ENCODE data around the gene CEP112.

Gene CEP112

GRCh38 chr17:65985571-65985970 is 206.4 kb downstream of the CEP112 start:
- no peak for DNase-seq (ENCODE audit: low read depth)

GRCh38 chr17:65984299-65984698 is 207.6 kb downstream of the CEP112 start:
- no peak for DNase-seq (ENCODE audit: low read depth)

DNA sequence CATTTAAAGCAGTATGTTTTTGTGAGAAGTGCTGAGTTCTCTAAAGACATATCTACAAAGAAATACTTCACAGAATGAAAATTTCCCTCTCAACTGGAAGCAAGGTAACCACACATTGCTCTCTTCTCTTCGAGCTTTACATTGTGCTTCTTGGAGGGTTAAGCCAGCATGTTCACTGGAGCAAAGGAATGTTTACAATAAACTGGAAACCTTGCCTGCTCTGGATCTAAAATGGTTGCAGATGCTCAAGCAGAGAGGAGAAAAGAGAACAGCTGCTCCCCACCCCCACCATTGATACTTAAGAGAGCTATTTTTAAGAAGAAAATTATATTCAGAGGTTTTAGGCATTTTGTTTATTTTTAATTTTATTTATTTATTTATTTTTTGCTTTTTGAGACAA is 213.1 kb downstream of the CEP112 start:
- no peak for DNase-seq (ENCODE audit: low read depth)

DNA sequence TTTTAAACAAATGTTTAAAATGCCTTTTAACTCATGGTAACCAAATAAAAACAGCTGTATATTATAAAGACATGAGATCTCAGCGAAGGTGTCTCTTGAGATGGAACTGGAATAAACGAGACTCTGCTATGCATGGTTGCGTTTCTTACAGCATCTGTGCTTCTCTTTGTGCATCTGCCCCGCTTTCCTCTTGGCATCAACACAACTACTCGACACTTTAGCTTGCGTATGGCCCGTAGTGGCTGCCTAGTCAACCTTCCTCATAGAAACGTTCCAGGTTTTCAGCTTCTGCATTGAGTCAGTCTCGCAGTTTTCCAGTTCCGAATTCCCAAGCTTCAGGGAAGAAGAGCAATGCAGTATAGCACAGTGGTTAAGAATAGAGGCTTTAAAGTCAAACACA is 214.9 kb downstream of the CEP112 start:
- no peak for DNase-seq (ENCODE audit: low read depth)

DNA sequence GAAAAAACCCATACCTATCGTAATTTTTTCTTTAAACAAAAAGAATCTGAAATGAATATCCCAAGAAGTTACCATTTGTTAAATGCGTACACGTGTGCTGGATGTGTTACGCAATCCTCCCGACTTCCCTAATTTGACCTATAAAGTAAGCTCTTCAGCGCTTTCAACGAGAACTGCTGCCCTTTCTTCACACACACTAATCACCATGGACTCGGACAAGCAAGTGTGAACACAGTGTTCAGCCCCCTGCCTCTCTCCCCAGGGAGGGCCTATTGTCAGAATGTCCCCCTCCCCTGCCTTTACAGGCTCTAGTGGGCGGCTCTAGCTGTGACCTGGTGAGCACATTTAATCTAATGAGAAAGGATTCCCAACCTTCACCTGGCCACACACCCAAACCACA is 216.1 kb downstream of the CEP112 start:
- DNase-seq (ENCODE audit: low read depth): no peak

DNA sequence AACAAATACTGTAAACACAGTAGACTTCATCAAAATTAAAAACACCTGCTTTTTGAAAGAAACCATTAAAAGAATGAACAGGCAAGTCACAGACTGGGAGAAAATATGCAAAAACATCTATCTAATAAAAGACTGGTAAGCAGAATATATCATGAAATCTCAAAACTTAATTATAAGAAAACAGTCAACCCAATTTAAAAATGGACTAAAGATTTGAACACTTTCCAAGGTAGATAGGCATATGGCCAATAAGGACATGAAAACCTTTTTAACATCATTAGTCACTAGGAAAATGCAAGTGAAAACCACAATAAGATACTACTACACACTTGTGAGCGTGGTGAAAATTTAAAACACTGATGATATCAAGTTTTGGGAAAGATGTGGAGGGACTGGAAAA is 218.7 kb downstream of the CEP112 start:
- DNase-seq (ENCODE audit: low read depth): no peak

GRCh38 chr17:65967372-65967771 is 224.6 kb downstream of the CEP112 start:
- no peak for DNase-seq (ENCODE audit: low read depth)

GRCh38 chr17:65966072-65966695 is 225.7 kb downstream of the CEP112 start:
- no peak for DNase-seq (ENCODE audit: low read depth)

DNA sequence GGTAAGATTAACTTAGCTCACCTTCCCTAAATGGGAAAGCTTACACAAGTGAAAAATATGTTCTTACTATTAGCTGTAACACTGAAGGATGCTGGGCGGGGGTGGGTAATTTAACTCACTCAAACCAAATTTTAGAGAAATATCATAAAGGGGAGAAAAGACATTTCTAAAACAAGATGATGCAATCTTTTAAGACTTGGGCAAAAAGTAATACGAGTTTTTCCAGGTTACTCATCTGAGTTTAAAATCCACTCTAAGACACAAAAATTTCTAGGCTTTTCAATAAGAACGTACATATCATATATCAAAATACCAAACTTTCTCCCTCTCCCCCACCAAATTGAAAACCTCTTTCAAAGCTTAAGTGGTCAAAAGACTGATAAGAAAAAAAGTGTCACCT is 228.8 kb downstream of the CEP112 start:
- no peak for DNase-seq (ENCODE audit: low read depth)

- DNase-seq (ENCODE audit: low read depth): no peak
Observed at GRCh38 chr17:65959630-65960029, 232.3 kb downstream of the CEP112 start.

DNA sequence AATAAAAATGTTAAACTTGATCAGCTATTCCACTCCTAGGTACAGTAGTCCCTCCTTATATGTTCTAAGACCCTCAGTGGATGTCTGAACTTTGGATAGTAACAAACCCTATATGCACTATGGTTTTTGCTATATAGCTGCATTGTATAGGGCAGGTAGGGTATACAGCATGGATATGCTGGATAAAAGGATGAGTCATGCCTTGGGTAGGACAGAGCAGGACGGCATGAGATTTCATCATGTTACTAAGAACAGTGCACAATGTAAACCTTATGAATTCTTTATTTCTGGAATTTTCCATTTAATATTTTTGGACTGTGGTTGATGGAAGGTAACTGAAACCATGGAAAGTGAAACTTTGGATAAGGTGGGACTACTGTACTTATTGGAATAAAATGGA is 235.1 kb downstream of the CEP112 start:
- no peak for DNase-seq (ENCODE audit: low read depth)

- no peak for DNase-seq (ENCODE audit: low read depth)
Observed at GRCh38 chr17:65954148-65954449, 237.8 kb downstream of the CEP112 start.

GRCh38 chr17:65953316-65954147 is 238.4 kb downstream of the CEP112 start:
- no peak for DNase-seq (ENCODE audit: low read depth)

DNA sequence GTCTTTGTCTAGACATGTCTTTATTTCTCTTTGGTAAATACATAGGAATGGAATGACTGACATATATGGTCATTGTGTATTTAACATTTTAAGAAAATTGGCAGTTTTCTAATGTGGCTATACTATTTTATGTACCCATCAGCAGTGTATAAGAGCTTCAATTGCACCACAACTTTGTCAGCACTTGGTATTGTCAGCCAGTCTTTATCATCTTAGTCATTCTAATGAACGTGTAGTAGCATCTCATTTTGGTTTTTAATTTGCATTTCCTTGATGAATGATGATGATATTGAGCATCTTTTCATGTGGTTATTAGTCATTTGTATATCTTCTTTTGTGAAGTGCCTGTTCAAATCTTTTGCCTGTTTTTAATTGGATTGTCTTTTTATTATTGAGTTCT is 239.3 kb downstream of the CEP112 start:
- DNase-seq (ENCODE audit: low read depth): no peak

GRCh38 chr17:65952015-65952414 is 239.9 kb downstream of the CEP112 start:
- no peak for DNase-seq (ENCODE audit: low read depth)

- DNase-seq (ENCODE audit: low read depth): no peak
Observed at GRCh38 chr17:65947831-65948230, 244.1 kb downstream of the CEP112 start.

GRCh38 chr17:65942592-65942991 is 249.3 kb downstream of the CEP112 start:
- no peak for DNase-seq (ENCODE audit: low read depth)

DNA sequence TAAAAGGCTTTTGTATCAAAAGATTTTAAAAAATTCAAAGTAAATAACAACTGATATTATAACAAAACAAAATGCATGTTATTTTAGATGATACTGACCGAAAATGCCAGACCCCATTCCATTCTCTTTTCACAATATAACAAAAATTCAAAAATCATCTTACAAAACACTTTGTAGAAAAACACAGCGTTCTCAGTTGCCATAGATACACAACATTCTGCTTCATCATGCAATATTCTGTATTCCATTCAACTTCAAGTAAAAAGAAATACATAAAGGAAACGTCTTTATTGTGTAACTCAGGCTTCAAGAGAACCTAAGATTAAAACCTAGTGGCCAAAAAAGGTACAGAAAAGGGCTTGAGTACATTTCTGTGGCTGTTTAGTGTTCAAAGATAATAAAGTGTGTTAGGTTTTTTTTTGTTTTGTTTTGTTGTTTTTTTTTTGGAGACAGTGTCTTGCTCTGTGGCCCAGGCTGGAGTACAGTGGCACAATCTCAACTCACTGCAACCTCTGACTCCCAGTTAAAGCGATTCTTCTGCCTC is 250.5 kb downstream of the CEP112 start:
- DNase-seq (ENCODE audit: low read depth): no peak

DNA sequence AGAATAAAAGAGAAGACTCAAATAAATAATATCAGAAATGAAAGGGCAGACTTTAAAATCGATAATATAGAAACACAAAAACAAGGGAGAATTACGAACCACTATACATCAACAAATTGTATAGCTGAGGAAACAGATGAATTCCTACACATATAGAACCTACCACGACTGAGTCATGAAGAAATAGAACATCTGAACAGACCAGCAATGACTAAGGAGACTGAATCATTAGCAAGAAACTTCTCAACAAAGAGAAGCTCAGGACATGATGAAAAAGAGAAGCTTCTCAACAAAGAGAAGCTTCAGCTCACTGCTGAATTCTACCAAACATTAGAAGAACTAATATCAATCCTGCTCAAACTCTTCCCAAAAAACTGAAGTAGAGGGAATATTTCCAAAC is 255.9 kb downstream of the CEP112 start:
- no peak for DNase-seq (ENCODE audit: low read depth)

DNA sequence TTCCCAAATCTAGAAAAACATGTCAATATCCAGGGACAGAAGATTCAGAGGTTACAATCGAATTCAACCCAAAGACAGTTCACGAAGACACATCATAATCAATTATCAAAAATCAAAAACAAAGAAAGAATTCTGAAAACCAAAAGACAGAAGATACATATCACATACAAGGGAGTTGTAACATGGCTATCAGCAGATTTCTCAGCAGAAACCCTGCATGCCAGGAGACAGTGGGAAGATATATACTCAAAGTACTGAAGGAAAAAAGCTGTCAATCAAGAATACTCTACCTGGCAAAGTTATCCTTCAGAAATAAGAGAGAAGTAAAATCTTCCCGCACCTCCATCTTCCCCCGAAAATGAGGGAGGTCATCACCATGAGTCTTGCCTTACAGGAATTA is 258.6 kb downstream of the CEP112 start:
- DNase-seq (ENCODE audit: low read depth): no peak

- no peak for DNase-seq (ENCODE audit: low read depth)
Observed at GRCh38 chr17:65931246-65932149, 260.4 kb downstream of the CEP112 start.

DNA sequence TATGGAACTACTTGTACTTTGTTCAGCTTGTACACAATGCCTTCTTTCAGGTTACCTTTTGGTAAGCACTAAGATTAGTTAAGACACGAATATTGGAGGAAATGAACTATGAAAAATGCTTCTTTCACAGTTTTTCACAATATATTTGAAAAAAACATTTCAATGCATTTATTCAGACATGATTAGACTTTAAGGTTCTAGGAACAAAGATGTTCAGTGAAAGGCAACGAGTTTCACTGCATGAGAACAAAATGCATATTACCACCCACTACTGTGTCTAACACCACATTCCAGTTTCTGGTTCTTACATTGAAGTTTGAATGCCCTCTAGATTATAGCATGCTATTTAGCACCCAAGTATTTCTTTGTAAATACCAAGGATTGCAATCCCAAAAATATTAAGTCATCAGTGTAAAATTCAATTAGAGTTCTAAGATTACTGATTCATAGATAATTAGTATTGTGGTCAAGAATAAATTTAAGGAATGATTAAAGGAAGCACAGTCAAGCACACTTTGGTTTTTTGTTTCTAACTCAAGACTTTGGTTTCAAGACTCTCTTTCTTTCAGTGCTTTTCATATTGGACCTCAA is 261.7 kb downstream of the CEP112 start:
- no peak for DNase-seq (ENCODE audit: low read depth)
